Left colon (tissue), 2 donors: ENCODE results near the gene SPIRE1. TPM values are rescaled to one million over a fixed set of nuclear protein-coding genes. Genes with fewer than 3 reads are reported as not detected.

Experiments used
- ATAC-seq: fragments of 200-7000 bp; cut with Tn5 transposase; one replicate; pipeline ENCODE4 v1.9.1; 2020; ENCODE audit warnings: mild to moderate bottlenecking, moderate library complexity
- DNase-seq, 2 donors: peaks; one replicate each; pipeline ENCODE4 v3.0.0-alpha.2; 2020
- intact Hi-C, 2 donors: fragments of 100-400 bp; cut with DNase I in 1 of 2; cut with micrococcal nuclease in 1 of 2; formaldehyde crosslinking; loops; one replicate each; pipeline versions ENCODE4 v1.11.2 to v1.14.0; 2022; cut with DNase I, micrococcal nuclease
- total RNA-seq, 2 donors: library from RNA; stranded (reverse); fragmentation: NEBNext Ultra II Directional; extraction: Animal tissue kit (Norgen Biotek cat#: 25700); gene quantifications; one replicate each; pipeline ENCODE4 v1.2.1, GENCODE V29; 2021
- donor health status: DM: no; HTN: no; CAD: no.
- donor health status: DM: yes; HTN: yes; CAD: no.

SPIRE1 gene
- total RNA-seq, 2 donors from 2014 or later: 5.0 to 13.3 TPM

- DNase-seq (no peak), ATAC-seq (no peak)
- intact Hi-C loops: no loop called here
These were observed 183.0 kb downstream of the SPIRE1 start for GRCh38 chr18:12474876-12475275.

GRCh38 chr18:12474146-12474545, 183.8 kb downstream of the SPIRE1 start:
- intact Hi-C loops: no loop called here
- no peak for ATAC-seq
- no peak for DNase-seq

GRCh38 chr18:12470382-12471075, 187.4 kb downstream of the SPIRE1 start:
- intact Hi-C loops: no loop called here
- DNase-seq (no peak), ATAC-seq (no peak)

- no peak for DNase-seq
- no peak for ATAC-seq
- intact Hi-C loops: no loop called here
These were observed 189.5 kb downstream of the SPIRE1 start for GRCh38 chr18:12468445-12468844.

GRCh38 chr18:12464731-12465130, 193.2 kb downstream of the SPIRE1 start:
- no peak for DNase-seq
- intact Hi-C loops: no loop called here
- no peak for ATAC-seq

- ATAC-seq: no peak
These were observed 194.7 kb downstream of the SPIRE1 start for GRCh38 chr18:12463191-12463590.

GRCh38 chr18:12462242-12462641, 195.7 kb downstream of the SPIRE1 start:
- DNase-seq (no peak), ATAC-seq (no peak)
- intact Hi-C loops: no loop called here

More at GRCh38 chr18:12463191-12463590, 194.7 kb downstream of the SPIRE1 start:
- intact Hi-C loops: no loop called here
- no peak for DNase-seq

- intact Hi-C loops: no loop called here
- DNase-seq: no peak
- no peak for ATAC-seq
These were observed 196.6 kb downstream of the SPIRE1 start for GRCh38 chr18:12461326-12461725.

- ATAC-seq (peak; percentile 73), DNase-seq (no peak)
- intact Hi-C loops: no loop called here
These were observed 197.0 kb downstream of the SPIRE1 start for GRCh38 chr18:12460874-12461273.

- ATAC-seq (no peak), DNase-seq (no peak)
- intact Hi-C loops: no loop called here
These were observed 199.1 kb downstream of the SPIRE1 start for GRCh38 chr18:12458771-12459170.

- no peak for DNase-seq
- intact Hi-C loops: no loop called here
- ATAC-seq: no peak
These were observed 201.5 kb downstream of the SPIRE1 start for GRCh38 chr18:12456441-12456840.

GRCh38 chr18:12455496-12455895, 202.4 kb downstream of the SPIRE1 start:
- ATAC-seq: no peak
- DNase-seq: no peak
- intact Hi-C loops: no loop called here

- no peak for ATAC-seq
- no peak for DNase-seq
- intact Hi-C loops: no loop called here
These were observed 205.1 kb downstream of the SPIRE1 start for GRCh38 chr18:12452784-12453183.

- ATAC-seq (no peak), DNase-seq (no peak)
- intact Hi-C loops: no loop called here
These were observed 206.5 kb downstream of the SPIRE1 start for GRCh38 chr18:12451428-12451827.

GRCh38 chr18:12449051-12449785, 208.7 kb downstream of the SPIRE1 start:
- no peak for ATAC-seq
- intact Hi-C loops: loop anchor here in 1 of 2 donors (10.0 kb wide), 1 partner anchor 56 kb away; no protein-coding TSS in a partner anchor
- DNase-seq: no peak

- intact Hi-C loops: loop anchor here in 1 of 2 donors (10.0 kb wide), 1 partner anchor 59 kb away; no protein-coding TSS in a partner anchor
- ATAC-seq (no peak), DNase-seq (no peak)
These were observed 212.4 kb downstream of the SPIRE1 start for GRCh38 chr18:12445554-12445953.

- ATAC-seq (no peak), DNase-seq (no peak)
- intact Hi-C loops: loop anchor here in 1 of 2 donors (10.0 kb wide), 1 partner anchor 61 kb away; no protein-coding TSS in a partner anchor
These were observed 214.4 kb downstream of the SPIRE1 start for GRCh38 chr18:12443551-12443950.

GRCh38 chr18:12442946-12443345, 215.0 kb downstream of the SPIRE1 start:
- DNase-seq (no peak), ATAC-seq (no peak)
- intact Hi-C loops: loop anchor here in 1 of 2 donors (10.0 kb wide), 1 partner anchor 62 kb away; no protein-coding TSS in a partner anchor

- ATAC-seq (no peak), DNase-seq (no peak)
- intact Hi-C loops: loop anchor here in 1 of 2 donors (10.0 kb wide), 1 partner anchor 63 kb away; no protein-coding TSS in a partner anchor
These were observed 216.4 kb downstream of the SPIRE1 start for GRCh38 chr18:12441475-12442034.

GRCh38 chr18:12438257-12438656, 219.7 kb downstream of the SPIRE1 start:
- intact Hi-C loops: no loop called here
- ATAC-seq (no peak), DNase-seq (no peak)
